ENCODE measurements around the gene FETUB. TPM values are rescaled to one million over a fixed set of nuclear protein-coding genes. Genes with fewer than 3 reads are reported as not detected.
A peak's percentile ranks its signal among the peaks of the same experiment; 100 is the strongest.

FETUB gene
- total RNA-seq, 1 experiment from 2014 or later = not detected

GRCh38 chr3:186598108-186598784 lies 42.0 kb upstream of the FETUB start:
- TF ChIP-seq, protein P1, sequence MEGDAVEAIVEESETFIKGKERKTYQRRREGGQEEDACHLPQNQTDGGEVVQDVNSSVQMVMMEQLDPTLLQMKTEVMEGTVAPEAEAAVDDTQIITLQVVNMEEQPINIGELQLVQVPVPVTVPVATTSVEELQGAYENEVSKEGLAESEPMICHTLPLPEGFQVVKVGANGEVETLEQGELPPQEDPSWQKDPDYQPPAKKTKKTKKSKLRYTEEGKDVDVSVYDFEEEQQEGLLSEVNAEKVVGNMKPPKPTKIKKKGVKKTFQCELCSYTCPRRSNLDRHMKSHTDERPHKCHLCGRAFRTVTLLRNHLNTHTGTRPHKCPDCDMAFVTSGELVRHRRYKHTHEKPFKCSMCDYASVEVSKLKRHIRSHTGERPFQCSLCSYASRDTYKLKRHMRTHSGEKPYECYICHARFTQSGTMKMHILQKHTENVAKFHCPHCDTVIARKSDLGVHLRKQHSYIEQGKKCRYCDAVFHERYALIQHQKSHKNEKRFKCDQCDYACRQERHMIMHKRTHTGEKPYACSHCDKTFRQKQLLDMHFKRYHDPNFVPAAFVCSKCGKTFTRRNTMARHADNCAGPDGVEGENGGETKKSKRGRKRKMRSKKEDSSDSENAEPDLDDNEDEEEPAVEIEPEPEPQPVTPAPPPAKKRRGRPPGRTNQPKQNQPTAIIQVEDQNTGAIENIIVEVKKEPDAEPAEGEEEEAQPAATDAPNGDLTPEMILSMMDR (conservative IDR thresholded peaks at IDR 0.05) = no peak
- no peak for TF ChIP-seq EZH2 (IDR thresholded peaks at IDR 0.05; ENCODE audit: low read depth)
- no peaks in the 10 kb centered on the region for H3K9me2 ChIP-seq (ENCODE audit: insufficient read depth)
- no TSS peak for BruUV-seq (replicated peaks)
- H3K4me3 ChIP-seq = no peak overlapping the region
- no peak overlapping the region for H3K4me2 ChIP-seq
- peaks cover 24% of the 10 kb centered on the region for H3K4me1 ChIP-seq (replicated peaks; ENCODE audit: insufficient read depth)
- no peak overlapping the region for H3K27ac ChIP-seq
- H3K9me3 ChIP-seq (ENCODE audit: insufficient read depth, low read depth) = no peaks in the 10 kb centered on the region
- H3F3A ChIP-seq (ENCODE audit: insufficient read depth, low read depth) = peaks cover 14% of the 10 kb centered on the region
- no peak for DNase-seq
- H3K27me3 ChIP-seq (ENCODE audit: insufficient read depth, low read depth) = no peaks in the 10 kb centered on the region
- H3K79me2 ChIP-seq (ENCODE audit: low read depth) = no peaks in the 10 kb centered on the region
- intact Hi-C loops (cut with micrococcal nuclease; ENCODE audit: unreplicated experiment) = no loop called here
- no peaks in the 10 kb centered on the region for H3K36me3 ChIP-seq (ENCODE audit: low read depth)
- no peaks in the 10 kb centered on the region for H4K20me1 ChIP-seq (ENCODE audit: insufficient read depth)
- H2AFZ ChIP-seq = no peak overlapping the region; the same call in 1 of the 2 replicates
- POLR2A ChIA-PET (ENCODE audit: unreplicated experiment) = no interaction called here
- CTCF ChIA-PET = interaction anchor here (0.6 kb wide), 1 partner anchor 78 kb away, joined by 6 read pairs; no protein-coding TSS in a partner anchor

DNA sequence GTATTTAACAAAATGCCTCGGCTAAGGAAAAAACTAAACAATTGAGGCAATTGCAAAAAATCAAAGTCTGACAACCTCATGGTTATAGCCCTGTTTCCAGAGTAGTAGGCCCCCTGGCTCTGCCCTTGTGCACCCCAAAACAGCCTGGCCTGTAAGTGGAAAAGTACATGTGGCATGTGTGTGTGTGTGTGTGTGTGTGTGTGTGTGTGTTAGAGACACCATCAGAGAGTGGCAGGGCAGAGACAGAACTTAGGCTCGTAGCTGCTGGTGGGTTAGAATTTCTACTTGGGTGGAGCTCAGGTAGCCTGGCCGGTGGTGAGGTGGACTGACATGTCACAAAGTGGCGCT lies 41.4 kb upstream of the FETUB start:
- no peak overlapping the region; the same call in 1 of the 2 replicates for H3K27ac ChIP-seq
- peaks cover 24% of the 10 kb centered on the region for H3K4me1 ChIP-seq (replicated peaks; ENCODE audit: insufficient read depth)
- ChIA-PET CTCF (interaction anchor here (0.6 kb wide), 2 partner anchors 78 to 343 kb away, joined by 3 to 6 read pairs; no protein-coding TSS in a partner anchor), POLR2A (ENCODE audit: unreplicated experiment) (no interaction called here)
- intact Hi-C loops (cut with micrococcal nuclease; ENCODE audit: unreplicated experiment) = no loop called here
- H3K9me2 ChIP-seq (ENCODE audit: insufficient read depth) = no peaks in the 10 kb centered on the region
- no peak for DNase-seq
- 0 out of 2 replicates have a peak overlapping the region, but pooled peaks have one; percentile 14 for H2AFZ ChIP-seq
- H3K79me2 ChIP-seq (ENCODE audit: low read depth) = no peaks in the 10 kb centered on the region
- H4K20me1 ChIP-seq (ENCODE audit: insufficient read depth) = no peaks in the 10 kb centered on the region
- no TSS peak for BruUV-seq (replicated peaks)
- no peak overlapping the region for H3K4me3 ChIP-seq
- H3K36me3 ChIP-seq (ENCODE audit: low read depth) = no peaks in the 10 kb centered on the region
- H3K4me2 ChIP-seq = no peak overlapping the region
- H3F3A ChIP-seq (ENCODE audit: insufficient read depth, low read depth) = peaks cover 14% of the 10 kb centered on the region
- no peaks in the 10 kb centered on the region for H3K9me3 ChIP-seq (ENCODE audit: insufficient read depth, low read depth)
- no peaks in the 10 kb centered on the region for H3K27me3 ChIP-seq (ENCODE audit: insufficient read depth, low read depth)
- TF ChIP-seq, protein P1 (conservative IDR thresholded peaks at IDR 0.05) = no peak
- TF ChIP-seq EZH2 (IDR thresholded peaks at IDR 0.05; ENCODE audit: low read depth) = no peak

- Histone ChIP-seq H3K27ac (peak overlapping the region; percentile 11; the same call in 1 of the 2 replicates), H4K20me1 (ENCODE audit: insufficient read depth) (no peaks in the 10 kb centered on the region), H3K4me1 (replicated peaks; ENCODE audit: insufficient read depth) (peaks cover 24% of the 10 kb centered on the region), H3K79me2 (ENCODE audit: low read depth) (no peaks in the 10 kb centered on the region), H3K4me2 (0 out of 2 replicates have a peak overlapping the region, but pooled peaks have one; percentile 3), H3K27me3 (ENCODE audit: insufficient read depth, low read depth) (no peaks in the 10 kb centered on the region), H3F3A (ENCODE audit: insufficient read depth, low read depth) (peaks cover 14% of the 10 kb centered on the region), H3K4me3 (no peak overlapping the region), H3K36me3 (ENCODE audit: low read depth) (no peaks in the 10 kb centered on the region), H3K9me3 (ENCODE audit: insufficient read depth, low read depth) (no peaks in the 10 kb centered on the region), H2AFZ (0 out of 2 replicates have a peak overlapping the region, but pooled peaks have one; percentile 14), H3K9me2 (ENCODE audit: insufficient read depth) (no peaks in the 10 kb centered on the region)
- DNase-seq = no peak
- TF ChIP-seq EZH2 (IDR thresholded peaks at IDR 0.05; ENCODE audit: low read depth) = no peak
- TF ChIP-seq, protein P1 (conservative IDR thresholded peaks at IDR 0.05) = no peak
- intact Hi-C loops (cut with micrococcal nuclease; ENCODE audit: unreplicated experiment) = no loop called here
- no TSS peak for BruUV-seq (replicated peaks)
- POLR2A ChIA-PET (ENCODE audit: unreplicated experiment) = no interaction called here
- CTCF ChIA-PET = interaction anchor here (0.6 kb wide), 1 partner anchor 343 kb away, joined by 3 read pairs; no protein-coding TSS in a partner anchor
Observed at GRCh38 chr3:186599142-186599784, 40.9 kb upstream of the FETUB start.

Data from PC-9 (cell line).